Gastroesophageal sphincter (tissue), 3 donors: ENCODE measurements around the gene MRPS22.

Experiments
- POLR2A ChIP-seq, 2 donors: fragments of 450-650 bp; IDR thresholded peaks; one replicate each; pipeline ENCODE4 v1.6.1; 2017; ENCODE audit warnings: antibody characterized with exemption in 2 of 2, mild to moderate bottlenecking in 2 of 2, moderate library complexity in 1 of 2
- TF ChIP-seq, protein P1 (sequence below), 4 experiments: fragments of 200-600 bp in 2 of 4; fragments of 450-650 bp in 2 of 4; sonication (generic) in 1 of 4; IDR thresholded peaks; one replicate each; pipeline ENCODE4 v1.5.1; 2017 to 2019; ENCODE audit warnings: antibody characterized with exemption in 4 of 4, mild to moderate bottlenecking in 2 of 4, moderate library complexity in 2 of 4

DNA sequence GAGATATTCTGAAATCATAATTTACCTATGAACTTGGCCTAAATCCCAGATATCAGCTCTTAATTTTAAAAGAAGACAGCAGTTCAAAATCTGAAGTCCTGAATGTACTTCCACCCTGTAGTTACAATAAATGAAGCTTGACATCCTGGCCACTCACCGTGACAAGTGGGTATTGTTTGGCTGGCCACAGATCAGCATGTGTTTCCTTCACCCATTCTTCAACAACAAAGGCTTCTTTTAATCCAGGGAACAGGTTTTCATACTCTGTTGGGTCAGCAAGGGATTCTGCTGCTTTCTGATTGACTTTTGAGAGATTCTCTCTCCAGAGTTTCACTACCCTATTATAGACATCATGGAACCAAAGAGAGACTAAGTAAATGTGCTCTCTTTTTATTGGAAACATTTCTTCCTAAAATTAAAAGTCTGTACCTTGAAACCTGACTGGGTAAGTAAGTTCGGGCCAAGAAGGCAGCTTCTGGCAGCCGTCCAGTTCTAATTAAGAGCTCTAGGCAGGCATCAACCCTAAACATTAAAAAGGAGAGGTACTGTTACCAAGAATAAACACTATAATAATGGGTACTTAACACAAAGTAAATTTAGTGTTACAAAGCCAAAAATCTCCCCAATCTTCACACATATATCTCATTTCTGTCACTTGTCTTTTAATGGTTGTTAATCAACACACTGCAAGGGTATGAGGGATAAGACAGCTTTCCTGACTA lies 15.2 kb downstream of the MRPS22 start:
- TF ChIP-seq POLR2A (IDR thresholded peaks at IDR 0.05) = no peak
- TF ChIP-seq, protein P1, sequence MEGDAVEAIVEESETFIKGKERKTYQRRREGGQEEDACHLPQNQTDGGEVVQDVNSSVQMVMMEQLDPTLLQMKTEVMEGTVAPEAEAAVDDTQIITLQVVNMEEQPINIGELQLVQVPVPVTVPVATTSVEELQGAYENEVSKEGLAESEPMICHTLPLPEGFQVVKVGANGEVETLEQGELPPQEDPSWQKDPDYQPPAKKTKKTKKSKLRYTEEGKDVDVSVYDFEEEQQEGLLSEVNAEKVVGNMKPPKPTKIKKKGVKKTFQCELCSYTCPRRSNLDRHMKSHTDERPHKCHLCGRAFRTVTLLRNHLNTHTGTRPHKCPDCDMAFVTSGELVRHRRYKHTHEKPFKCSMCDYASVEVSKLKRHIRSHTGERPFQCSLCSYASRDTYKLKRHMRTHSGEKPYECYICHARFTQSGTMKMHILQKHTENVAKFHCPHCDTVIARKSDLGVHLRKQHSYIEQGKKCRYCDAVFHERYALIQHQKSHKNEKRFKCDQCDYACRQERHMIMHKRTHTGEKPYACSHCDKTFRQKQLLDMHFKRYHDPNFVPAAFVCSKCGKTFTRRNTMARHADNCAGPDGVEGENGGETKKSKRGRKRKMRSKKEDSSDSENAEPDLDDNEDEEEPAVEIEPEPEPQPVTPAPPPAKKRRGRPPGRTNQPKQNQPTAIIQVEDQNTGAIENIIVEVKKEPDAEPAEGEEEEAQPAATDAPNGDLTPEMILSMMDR (IDR thresholded peaks at IDR 0.05) = no peak
